ENCODE measurements around the gene NANP.
"Not testable (repeated sequence)": the region's sequence is repeated elsewhere in the genome, so short reads cannot be mapped to it uniquely, and the experiment has no call there.

The NANP gene

GRCh38 chr20:25586877-25587276, 36.9 kb downstream of the NANP start:
- Histone ChIP-seq H3K27me3 (ENCODE audit: insufficient read depth, low read length) (no peaks in the 10 kb centered on the region), H3K4me3 (ENCODE audit: low read depth, low read length) (no peak overlapping the region), H2AFZ (ENCODE audit: low read length, unreplicated experiment) (no peak overlapping the region), H3K27ac (ENCODE audit: low read depth, low read length) (no peak overlapping the region), H3K4me1 (ENCODE audit: control insufficient read depth, insufficient read depth, low read length, unreplicated experiment) (no peaks in the 10 kb centered on the region), H3K36me3 (ENCODE audit: insufficient read depth, low read length) (no peaks in the 10 kb centered on the region), H3K79me2 (ENCODE audit: control insufficient read depth, insufficient read depth, low read length, unreplicated experiment) (peaks cover 12% of the 10 kb centered on the region)

DNA sequence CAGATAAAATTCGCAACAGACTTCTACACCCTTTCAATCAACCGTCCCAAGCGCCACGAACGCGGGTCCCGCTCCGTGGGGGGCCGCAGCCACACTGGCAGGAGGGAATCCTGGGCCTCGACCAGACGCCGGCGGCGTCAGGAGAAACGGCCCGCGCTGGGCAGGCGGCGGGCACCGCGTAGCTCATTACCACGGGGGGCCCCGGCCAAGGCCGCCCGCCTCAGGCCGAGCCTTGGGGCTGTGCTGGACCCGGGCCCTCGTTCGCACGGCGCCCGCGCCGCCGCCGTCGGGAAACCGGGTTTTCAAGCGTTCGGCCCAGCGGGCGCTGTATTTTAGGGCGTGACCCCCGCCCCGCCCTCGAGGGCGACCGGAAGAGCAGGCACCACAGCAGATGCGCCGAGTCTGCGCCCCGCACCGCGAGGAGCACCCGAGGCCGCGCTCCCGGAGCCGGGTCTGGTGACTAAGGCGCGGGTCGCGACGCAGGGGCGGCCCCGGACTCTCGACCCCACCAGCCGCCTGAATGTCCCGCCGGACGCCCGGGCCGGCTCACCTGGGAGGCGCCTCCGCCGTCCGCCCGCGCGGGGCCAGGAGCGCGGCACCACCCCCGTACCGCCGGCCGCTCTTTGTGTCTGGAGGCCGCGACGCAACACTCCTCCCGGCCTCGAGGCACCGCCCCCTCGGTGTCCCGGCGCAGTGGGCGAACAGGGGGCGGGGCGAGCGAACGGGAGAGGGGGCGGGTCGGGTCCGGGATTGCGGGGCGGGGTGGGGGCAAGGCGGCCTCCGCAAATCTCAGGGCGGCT, 38.7 kb downstream of the NANP start, which contains the start of gene NINL:
NINL (minus strand) TSS at position 627 of the 800 bp plus-strand sequence. CDS start 58,944 bp downstream, outside the sequence.
- Histone ChIP-seq H3K27ac (ENCODE audit: low read depth, low read length) (peak within 1 kb of the TSS; percentile 33; the same call in 1 of the 2 replicates), H2AFZ (ENCODE audit: low read length, unreplicated experiment) (peak within 1 kb of the TSS; percentile 72), H3K27me3 (ENCODE audit: insufficient read depth, low read length) (no peaks in the 10 kb centered on the region), H3K4me1 (ENCODE audit: control insufficient read depth, insufficient read depth, low read length, unreplicated experiment) (no peaks in the 10 kb centered on the region), H3K36me3 (ENCODE audit: insufficient read depth, low read length) (no peaks in the 10 kb centered on the region), H3K4me3 (ENCODE audit: low read depth, low read length) (peak within 1 kb of the TSS; percentile 91), H3K79me2 (ENCODE audit: control insufficient read depth, insufficient read depth, low read length, unreplicated experiment) (peaks cover 28% of the 10 kb centered on the region)

DNA sequence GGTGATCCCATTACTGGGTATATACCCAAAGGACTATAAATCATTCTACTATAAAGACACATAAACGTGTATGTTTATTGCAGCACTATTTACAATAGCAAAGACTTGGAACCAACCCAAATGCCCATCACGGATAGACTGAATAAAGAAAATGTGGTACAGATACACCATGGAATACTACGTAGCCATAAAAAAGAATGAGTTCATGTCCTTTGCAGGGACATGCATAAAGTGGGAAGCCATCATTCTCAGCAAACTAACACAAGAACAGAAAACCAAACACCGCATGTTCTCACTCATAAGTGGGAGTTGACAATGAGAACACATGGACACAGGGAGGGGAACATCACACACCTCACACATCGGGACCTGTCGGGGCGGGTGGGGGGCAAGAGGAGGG, 40.2 kb downstream of the NANP start:
- not testable (repeated sequence) for H2AFZ ChIP-seq (ENCODE audit: low read length, unreplicated experiment); H3K4me1 ChIP-seq (ENCODE audit: control insufficient read depth, insufficient read depth, low read length, unreplicated experiment); H3K36me3 ChIP-seq (ENCODE audit: insufficient read depth, low read length); H3K27ac ChIP-seq (ENCODE audit: low read depth, low read length); H3K27me3 ChIP-seq (ENCODE audit: insufficient read depth, low read length)
- peak overlapping the region; percentile 91; the same call in 1 of the 2 replicates for H3K4me3 ChIP-seq (ENCODE audit: low read depth, low read length)
- H3K79me2 ChIP-seq (ENCODE audit: control insufficient read depth, insufficient read depth, low read length, unreplicated experiment), result peaks cover 35% of the 10 kb centered on the region

GRCh38 chr20:25580711-25581110, 43.1 kb downstream of the NANP start:
- Histone ChIP-seq H3K27me3 (ENCODE audit: insufficient read depth, low read length) (no peaks in the 10 kb centered on the region), H3K4me3 (ENCODE audit: low read depth, low read length) (no peak overlapping the region), H3K27ac (ENCODE audit: low read depth, low read length) (no peak overlapping the region), H3K36me3 (ENCODE audit: insufficient read depth, low read length) (no peaks in the 10 kb centered on the region), H3K4me1 (ENCODE audit: control insufficient read depth, insufficient read depth, low read length, unreplicated experiment) (no peaks in the 10 kb centered on the region), H3K79me2 (ENCODE audit: control insufficient read depth, insufficient read depth, low read length, unreplicated experiment) (peaks cover 38% of the 10 kb centered on the region), H2AFZ (ENCODE audit: low read length, unreplicated experiment) (no peak overlapping the region)

DNA sequence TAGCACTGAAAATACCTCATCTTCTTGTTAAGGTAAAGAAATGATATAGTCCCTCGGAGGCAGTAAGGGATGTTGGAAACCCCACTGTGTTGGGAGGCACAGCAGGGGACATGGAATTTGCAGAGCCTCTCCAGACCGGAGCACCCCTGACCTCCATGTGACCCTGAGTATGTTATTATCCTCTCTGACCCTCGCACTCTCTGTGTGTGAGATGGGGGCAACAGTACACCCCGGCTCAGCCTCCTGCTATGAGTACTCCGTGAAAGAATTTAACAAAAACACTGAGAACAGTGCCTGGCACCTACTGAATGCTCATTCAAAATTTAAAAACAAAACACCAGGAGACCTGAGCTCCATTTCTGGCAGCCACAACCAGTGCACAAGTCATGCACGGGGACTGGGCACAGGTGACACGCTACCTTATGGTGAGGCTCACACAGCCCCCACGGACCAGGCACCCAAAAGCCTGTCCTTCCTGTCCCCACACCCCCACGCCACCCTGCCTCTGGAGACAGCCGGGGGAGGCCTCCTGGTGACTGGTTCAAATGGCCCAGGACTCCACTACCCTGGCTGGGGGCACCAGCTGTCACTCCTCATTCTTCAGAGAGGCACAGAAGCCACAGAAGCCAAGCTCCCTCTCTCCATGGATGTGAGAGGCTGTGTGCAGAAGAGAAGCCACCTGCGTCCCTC, 44.6 kb downstream of the NANP start:
- peaks cover 35% of the 10 kb centered on the region for H3K79me2 ChIP-seq (ENCODE audit: control insufficient read depth, insufficient read depth, low read length, unreplicated experiment)
- H3K27me3 ChIP-seq (ENCODE audit: insufficient read depth, low read length), result no peaks in the 10 kb centered on the region
- H3K36me3 ChIP-seq (ENCODE audit: insufficient read depth, low read length), result no peaks in the 10 kb centered on the region
- H2AFZ ChIP-seq (ENCODE audit: low read length, unreplicated experiment), result no peak overlapping the region
- no peak overlapping the region for H3K4me3 ChIP-seq (ENCODE audit: low read depth, low read length)
- peaks cover 6% of the 10 kb centered on the region for H3K4me1 ChIP-seq (ENCODE audit: control insufficient read depth, insufficient read depth, low read length, unreplicated experiment)
- H3K27ac ChIP-seq (ENCODE audit: low read depth, low read length), result no peak overlapping the region

DNA sequence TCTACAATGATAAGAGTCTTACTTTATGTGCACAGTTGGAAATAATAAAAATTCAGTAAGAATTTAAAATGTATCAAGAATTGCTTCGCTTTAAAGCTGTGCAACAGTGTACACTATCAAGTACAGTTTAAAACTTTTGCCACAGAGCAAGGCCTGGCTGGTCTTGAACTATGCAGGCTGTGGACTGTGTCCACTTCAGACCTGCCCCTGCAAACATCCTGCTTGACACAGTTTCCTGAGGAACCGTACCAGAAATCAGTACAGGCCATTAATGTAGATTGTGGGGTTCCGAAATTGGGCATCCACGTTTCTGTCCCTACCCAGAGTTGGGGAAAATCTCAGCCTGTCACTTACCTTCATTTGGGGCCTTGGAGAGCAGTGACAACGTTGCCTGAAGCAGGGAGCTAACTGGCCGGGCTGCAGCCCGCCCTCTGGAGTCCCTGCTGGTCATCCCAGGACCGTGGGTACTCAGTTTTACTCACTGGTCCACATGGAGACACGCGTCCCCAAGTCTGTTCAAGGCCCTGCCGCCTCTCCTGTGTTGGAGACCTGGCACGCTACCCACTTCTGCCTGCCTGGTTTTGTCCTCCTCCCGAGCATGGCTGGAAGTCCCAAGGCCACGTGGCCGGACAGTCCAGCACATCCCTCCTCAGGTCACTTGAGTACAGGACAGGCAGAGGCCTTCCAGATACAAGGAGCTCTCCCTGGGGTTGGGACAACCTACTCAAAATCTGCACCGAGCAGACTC, 46.9 kb downstream of the NANP start:
- Histone ChIP-seq H3K27ac (ENCODE audit: low read depth, low read length) (no peak overlapping the region), H3K36me3 (ENCODE audit: insufficient read depth, low read length) (no peaks in the 10 kb centered on the region), H3K4me1 (ENCODE audit: control insufficient read depth, insufficient read depth, low read length, unreplicated experiment) (peaks cover 21% of the 10 kb centered on the region), H2AFZ (ENCODE audit: low read length, unreplicated experiment) (no peak overlapping the region), H3K27me3 (ENCODE audit: insufficient read depth, low read length) (no peaks in the 10 kb centered on the region), H3K4me3 (ENCODE audit: low read depth, low read length) (no peak overlapping the region), H3K79me2 (ENCODE audit: control insufficient read depth, insufficient read depth, low read length, unreplicated experiment) (peaks cover 35% of the 10 kb centered on the region)

GRCh38 chr20:25574411-25574810, 49.4 kb downstream of the NANP start:
- H3K4me1 ChIP-seq (ENCODE audit: control insufficient read depth, insufficient read depth, low read length, unreplicated experiment), result peaks cover 22% of the 10 kb centered on the region
- peak overlapping the region; percentile 79 for H2AFZ ChIP-seq (ENCODE audit: low read length, unreplicated experiment)
- no peaks in the 10 kb centered on the region for H3K36me3 ChIP-seq (ENCODE audit: insufficient read depth, low read length)
- H3K4me3 ChIP-seq (ENCODE audit: low read depth, low read length), result no peak overlapping the region
- H3K27me3 ChIP-seq (ENCODE audit: insufficient read depth, low read length), result no peaks in the 10 kb centered on the region
- peaks cover 22% of the 10 kb centered on the region for H3K79me2 ChIP-seq (ENCODE audit: control insufficient read depth, insufficient read depth, low read length, unreplicated experiment)
- H3K27ac ChIP-seq (ENCODE audit: low read depth, low read length), result peak overlapping the region; percentile 84

DNA sequence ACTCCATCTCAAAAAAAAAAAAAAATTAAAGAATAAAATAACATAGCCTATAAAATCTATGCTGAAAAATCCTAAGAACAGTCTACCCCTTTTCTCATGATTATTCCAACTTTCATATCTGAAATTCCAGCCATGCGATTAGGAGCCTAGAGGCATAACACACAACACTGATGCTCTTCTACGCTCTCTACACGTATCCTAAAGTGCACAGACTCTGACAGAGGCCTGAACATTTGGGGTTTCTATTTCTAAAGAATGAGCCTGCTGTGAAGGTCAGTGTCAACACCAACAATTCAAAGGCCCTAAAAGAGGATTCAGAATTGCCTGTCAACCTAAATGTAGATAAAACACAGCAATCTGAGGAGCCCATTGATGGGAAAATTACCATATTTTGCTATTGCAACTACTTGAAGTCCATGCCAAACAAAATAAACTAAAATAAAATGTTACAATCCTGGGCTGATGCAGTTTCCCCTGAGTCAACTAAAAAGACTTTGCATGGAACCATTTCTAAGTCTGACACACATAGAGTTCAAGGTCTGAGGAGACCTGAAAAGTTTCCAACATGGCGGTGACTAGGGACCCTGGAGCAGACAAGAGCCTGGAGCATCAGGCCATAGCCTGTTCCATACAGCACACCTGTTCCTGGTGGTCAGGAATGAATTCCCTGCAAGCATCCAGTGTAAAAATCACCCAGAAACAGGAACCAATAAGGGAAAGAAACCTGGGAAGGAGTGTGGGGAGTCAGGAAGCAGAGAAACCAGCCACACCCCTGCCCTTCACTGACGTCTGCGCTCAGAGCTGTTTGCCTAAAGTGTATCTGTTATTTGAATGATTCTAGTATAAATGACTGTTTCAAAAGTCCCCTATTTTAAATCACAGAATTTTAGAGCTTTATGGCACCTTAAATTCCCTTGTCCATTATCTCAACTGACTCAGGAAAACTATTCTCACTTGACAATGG, 50.2 kb downstream of the NANP start:
- H3K4me1 ChIP-seq (ENCODE audit: control insufficient read depth, insufficient read depth, low read length, unreplicated experiment), result peaks cover 22% of the 10 kb centered on the region
- H3K36me3 ChIP-seq (ENCODE audit: insufficient read depth, low read length), result no peaks in the 10 kb centered on the region
- peak overlapping the region; percentile 29; the same call in 1 of the 2 replicates for H3K4me3 ChIP-seq (ENCODE audit: low read depth, low read length)
- peak overlapping the region; percentile 79 for H2AFZ ChIP-seq (ENCODE audit: low read length, unreplicated experiment)
- peaks cover 17% of the 10 kb centered on the region for H3K79me2 ChIP-seq (ENCODE audit: control insufficient read depth, insufficient read depth, low read length, unreplicated experiment)
- H3K27ac ChIP-seq (ENCODE audit: low read depth, low read length), result peak overlapping the region; percentile 84
- no peaks in the 10 kb centered on the region for H3K27me3 ChIP-seq (ENCODE audit: insufficient read depth, low read length)

DNA sequence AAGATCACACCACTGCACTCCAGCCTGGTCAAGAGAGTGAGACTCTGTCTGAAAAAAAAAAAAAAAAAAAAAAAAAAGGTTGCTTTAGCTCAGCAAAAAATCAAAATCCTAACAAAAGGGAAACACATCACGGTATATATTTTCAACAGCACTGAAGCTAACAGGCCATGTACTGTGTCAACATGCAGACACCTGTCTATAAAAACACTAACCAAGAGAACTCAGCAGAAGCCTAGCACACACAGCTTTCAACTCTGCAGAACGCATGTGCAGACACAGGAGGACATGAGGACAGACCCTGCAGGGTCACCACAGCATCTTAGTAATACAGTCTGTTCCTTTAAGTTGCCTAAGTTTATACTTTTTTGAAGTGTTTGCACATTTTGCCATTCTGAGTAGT, 52.0 kb downstream of the NANP start:
- no peak overlapping the region for H3K27ac ChIP-seq (ENCODE audit: low read depth, low read length)
- peaks cover 16% of the 10 kb centered on the region for H3K79me2 ChIP-seq (ENCODE audit: control insufficient read depth, insufficient read depth, low read length, unreplicated experiment)
- peaks cover 22% of the 10 kb centered on the region for H3K4me1 ChIP-seq (ENCODE audit: control insufficient read depth, insufficient read depth, low read length, unreplicated experiment)
- H3K4me3 ChIP-seq (ENCODE audit: low read depth, low read length), result no peak overlapping the region
- no peaks in the 10 kb centered on the region for H3K27me3 ChIP-seq (ENCODE audit: insufficient read depth, low read length)
- H3K36me3 ChIP-seq (ENCODE audit: insufficient read depth, low read length), result no peaks in the 10 kb centered on the region
- no peak overlapping the region for H2AFZ ChIP-seq (ENCODE audit: low read length, unreplicated experiment)

DNA sequence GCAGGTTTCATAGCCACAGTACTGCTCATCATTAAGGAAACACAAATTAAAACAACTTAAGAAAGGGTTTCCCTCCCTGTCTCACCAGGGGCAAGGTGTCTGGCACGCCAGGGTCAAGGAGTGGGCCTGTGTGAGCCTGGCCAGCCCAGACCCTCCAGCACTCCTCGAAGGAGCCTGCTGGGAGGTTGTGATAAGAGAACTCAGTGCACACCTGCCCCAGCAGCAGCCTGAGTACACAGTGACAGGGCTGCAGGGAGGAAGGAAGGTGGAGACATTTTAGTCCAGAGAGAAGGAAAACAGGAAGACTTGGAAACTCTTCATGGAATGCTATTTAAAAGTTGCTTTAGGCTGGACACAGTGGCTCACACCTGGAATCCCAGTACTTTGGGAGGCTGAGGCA, 52.6 kb downstream of the NANP start:
- H3K27ac ChIP-seq (ENCODE audit: low read depth, low read length), result no peak overlapping the region
- H3K4me1 ChIP-seq (ENCODE audit: control insufficient read depth, insufficient read depth, low read length, unreplicated experiment), result peaks cover 22% of the 10 kb centered on the region
- no peaks in the 10 kb centered on the region for H3K36me3 ChIP-seq (ENCODE audit: insufficient read depth, low read length)
- no peak overlapping the region for H2AFZ ChIP-seq (ENCODE audit: low read length, unreplicated experiment)
- no peaks in the 10 kb centered on the region for H3K27me3 ChIP-seq (ENCODE audit: insufficient read depth, low read length)
- peaks cover 18% of the 10 kb centered on the region for H3K79me2 ChIP-seq (ENCODE audit: control insufficient read depth, insufficient read depth, low read length, unreplicated experiment)
- no peak overlapping the region for H3K4me3 ChIP-seq (ENCODE audit: low read depth, low read length)
